GM13976 (cell line): ENCODE results near the gene TIMM13.

ENCODE experiments used
- DNase-seq: peaks from one replicate; pipeline ENCODE4 v3.0.0; 2012; ENCODE audit warnings: low spot score
- CTCF ChIP-seq: IDR thresholded peaks from 2 replicates; pipeline ENCODE4 v1.5.1; 2012; ENCODE audit warnings: borderline replicate concordance, mild to moderate bottlenecking; ENCODE audit not compliant: insufficient read depth; ENCODE audit errors: extremely low read depth, missing control alignments, control extremely low read depth
- in situ Hi-C: fragments of 300-500 bp; cut with MboI; formaldehyde crosslinking; loops from one replicate; pipeline ENCODE4 v1.12.0; 2022; ENCODE audit warnings: low sequenced_read_pairs, mixed read lengths, inconsistent platforms; ENCODE audit not compliant: unreplicated experiment

The TIMM13 gene

DNA sequence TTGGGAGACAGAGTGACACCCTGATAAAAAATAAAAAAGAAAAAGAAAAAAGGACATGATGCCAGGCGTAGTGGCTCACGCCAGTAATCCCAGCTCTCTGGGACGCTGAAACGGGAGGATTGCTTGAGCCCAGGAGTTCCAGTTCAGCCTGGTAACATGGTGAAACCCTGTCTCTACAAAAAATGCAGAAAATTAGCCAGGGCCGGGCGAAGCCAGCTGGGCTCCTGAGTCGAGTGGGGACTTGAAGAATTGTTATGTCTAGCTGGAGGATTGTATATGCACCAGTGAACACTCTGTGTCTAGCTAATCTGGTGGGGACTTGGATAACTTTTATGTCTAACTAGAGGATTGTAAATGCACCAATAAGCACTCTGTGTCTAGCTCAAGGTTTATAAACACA, 35.0 kb downstream of the TIMM13 start:
- no peak for TF ChIP-seq CTCF
- in situ Hi-C loops: loop anchor here (10.0 kb wide), 1 partner anchor 222 kb away; no protein-coding TSS in a partner anchor
- no peak for DNase-seq

DNA sequence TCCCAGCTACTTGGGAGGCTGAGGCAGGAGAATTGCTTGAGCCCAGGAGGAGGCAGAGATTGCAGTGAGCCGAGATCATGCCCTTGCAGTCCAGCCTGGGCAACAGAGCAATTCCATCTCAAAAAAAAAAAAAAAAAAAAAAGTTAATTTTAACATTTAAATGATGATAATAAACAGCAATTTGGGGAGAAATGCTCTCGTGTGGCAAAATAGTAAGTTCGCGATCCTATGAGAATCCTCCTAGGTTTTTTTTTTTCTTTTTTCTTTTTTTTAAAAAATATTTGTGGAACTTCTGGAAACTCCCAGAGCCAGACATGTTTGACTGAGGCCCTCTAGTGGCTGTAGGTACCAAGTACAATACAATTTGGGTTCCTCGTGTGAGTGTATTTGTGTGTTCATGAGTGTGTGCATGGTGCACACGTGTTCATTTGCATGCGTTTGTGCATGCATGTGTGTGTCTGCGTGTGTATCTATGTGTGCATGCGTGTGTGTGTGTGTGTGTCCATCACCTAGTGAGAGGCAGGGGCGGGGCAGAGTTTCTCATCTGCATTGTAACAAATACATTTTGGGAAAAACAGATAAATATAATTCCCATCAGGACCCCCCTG, 36.2 kb downstream of the TIMM13 start:
- in situ Hi-C loops: loop anchor here (10.0 kb wide), 1 partner anchor 224 kb away; no protein-coding TSS in a partner anchor
- peak; percentile 74 for DNase-seq
- TF ChIP-seq CTCF: peak; percentile 65

DNA sequence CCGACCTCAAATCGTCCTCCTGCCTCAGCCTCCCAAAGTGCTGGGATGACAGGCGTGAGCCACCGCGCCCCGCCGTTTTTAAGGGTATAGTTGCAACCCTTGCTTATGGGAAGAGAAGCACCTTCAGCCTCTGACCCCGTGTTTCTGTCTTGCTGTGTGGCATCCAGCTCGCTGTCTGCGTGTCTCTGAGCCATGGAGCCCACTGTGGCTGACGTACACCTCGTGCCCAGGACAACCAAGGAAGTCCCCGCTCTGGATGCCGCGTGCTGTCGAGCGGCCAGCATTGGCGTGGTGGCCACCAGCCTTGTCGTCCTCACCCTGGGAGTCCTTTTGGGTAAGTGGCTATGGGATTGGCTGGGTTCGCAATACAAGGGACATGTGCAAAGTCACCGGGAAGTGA, 37.8 kb downstream of the TIMM13 start:
- in situ Hi-C loops: no loop called here
- no peak for TF ChIP-seq CTCF
- DNase-seq: no peak

DNA sequence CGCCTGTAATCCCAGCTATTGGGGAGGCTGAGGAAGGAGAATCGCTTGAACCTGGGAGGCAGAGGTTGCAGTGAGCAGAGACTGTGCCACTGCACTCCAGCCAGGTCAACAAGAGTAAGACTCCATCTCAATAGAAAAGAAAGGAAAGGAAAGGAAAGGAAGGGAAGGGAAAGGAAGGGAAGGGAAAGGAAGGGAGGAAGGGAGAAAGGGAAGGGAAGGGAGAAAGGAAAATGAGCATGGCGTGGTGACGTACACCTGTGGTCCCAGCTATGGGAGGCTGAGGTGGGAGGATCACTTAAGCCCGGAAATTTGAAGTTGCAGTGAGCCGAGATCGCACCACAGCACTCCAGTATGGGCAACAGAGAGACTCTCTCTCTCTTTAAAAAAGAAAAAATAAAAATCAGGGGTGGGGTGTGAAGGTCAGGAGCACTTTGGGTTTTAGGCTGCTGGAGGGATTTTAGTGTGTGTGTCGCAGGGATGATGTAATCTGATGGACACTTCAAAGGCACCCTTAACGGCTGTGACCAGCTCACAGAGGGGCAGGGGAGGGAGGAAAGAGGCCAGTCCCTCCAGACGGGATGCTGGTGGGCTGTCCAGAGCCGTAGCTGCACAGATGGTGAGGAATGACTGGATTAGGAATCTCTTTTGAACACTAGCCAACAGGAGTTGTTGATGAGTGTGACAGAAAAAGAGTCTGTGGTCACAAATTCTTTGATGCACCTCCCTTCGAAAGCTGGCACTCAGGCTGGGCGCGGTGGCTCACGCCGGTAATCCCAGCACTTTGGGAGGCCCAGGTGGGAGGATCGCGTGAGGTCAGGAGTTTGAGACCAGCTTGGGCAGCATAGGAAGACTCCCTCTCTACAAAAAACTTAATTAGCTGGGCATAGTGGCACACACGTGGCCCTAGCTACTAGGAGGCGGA, 39.8 kb downstream of the TIMM13 start:
- in situ Hi-C loops: no loop called here
- TF ChIP-seq CTCF: no peak
- no peak for DNase-seq

GRCh38 chr19:2385053-2385721, 42.2 kb downstream of the TIMM13 start:
- DNase-seq: no peak
- in situ Hi-C loops: no loop called here
- TF ChIP-seq CTCF: no peak

GRCh38 chr19:2382530-2383222, 44.7 kb downstream of the TIMM13 start:
- TF ChIP-seq CTCF: no peak
- DNase-seq: no peak
- in situ Hi-C loops: no loop called here
